BE2C (cell line): ENCODE results near the gene TJP2.
"Not testable (repeated sequence)": the region's sequence is repeated elsewhere in the genome, so short reads cannot be mapped to it uniquely, and the experiment has no call there.

Experiments used
- DNase-seq: peaks from one replicate; pipeline ENCODE4 v3.0.0-alpha.2; 2020
- H3K27me3 ChIP-seq: fragments of 250-450 bp; sonication (Bioruptor Pico); 2 replicates; pipeline ENCODE4 v1.5.1; 2020; ENCODE audit warnings: mild to moderate bottlenecking
- H3K36me3 ChIP-seq: fragments of 250-450 bp; sonication (Bioruptor Pico); 2 replicates; pipeline ENCODE4 v1.5.1; 2020; ENCODE audit warnings: mild to moderate bottlenecking
- H3K4me1 ChIP-seq: fragments of 250-450 bp; sonication (Bioruptor Pico); 2 replicates; pipeline ENCODE4 v1.5.1; 2020
- H3K4me3 ChIP-seq: 2 replicates; pipeline ENCODE4 v1.5.1; 2011; ENCODE audit warnings: low read depth, low read length
- H3K9me3 ChIP-seq: fragments of 250-450 bp; sonication (Bioruptor Pico); 2 replicates; pipeline ENCODE4 v1.5.1; 2020
- TF ChIP-seq, protein P1 (sequence below): IDR thresholded peaks from 2 replicates; pipeline ENCODE4 v1.5.1; 2012; ENCODE audit warnings: mild to moderate bottlenecking, low read depth, low read length

The TJP2 gene

DNA sequence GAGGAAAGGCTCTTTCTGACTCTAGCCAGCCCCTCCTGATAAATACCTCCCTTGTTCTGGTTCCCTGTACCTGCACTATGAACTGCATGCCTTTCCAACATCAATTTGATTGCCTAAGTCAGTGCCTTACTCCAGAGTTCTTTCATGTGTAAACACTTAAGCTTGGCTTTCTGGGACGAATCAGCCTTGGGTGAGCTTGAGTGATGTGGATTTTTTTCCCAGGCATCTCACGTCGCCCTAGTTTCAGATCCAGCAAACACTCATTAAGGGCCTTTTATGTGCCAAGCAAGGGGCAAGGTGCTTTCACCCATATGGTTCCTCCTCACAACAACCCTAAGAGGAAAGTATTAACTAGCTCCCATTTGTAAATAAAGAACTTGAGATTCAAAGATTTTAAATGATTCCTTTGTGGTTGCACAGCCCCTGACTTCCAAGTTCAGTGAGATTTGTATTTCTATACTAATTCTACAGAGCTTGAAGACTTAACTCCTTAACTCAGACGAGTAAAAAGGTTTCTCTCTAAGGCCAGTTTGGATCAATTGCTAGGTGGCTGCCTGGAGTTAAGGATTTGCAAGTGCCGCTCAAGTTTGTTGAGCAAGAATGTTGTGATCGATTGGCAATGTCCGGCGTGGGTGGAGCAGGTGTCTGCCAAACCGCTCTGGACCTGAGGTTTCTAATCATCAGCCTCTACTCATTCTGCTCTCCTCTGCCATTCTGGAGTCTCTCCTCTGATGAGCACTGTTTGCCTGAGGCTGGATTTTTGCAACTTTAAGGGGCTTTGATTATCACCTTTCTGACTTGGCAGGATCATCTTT is 20.2 kb upstream of the TJP2 start:
- Histone ChIP-seq H3K27me3 (no peaks in the 10 kb centered on the region), H3K9me3 (no peaks in the 10 kb centered on the region), H3K4me3 (no peak overlapping the region), H3K36me3 (peaks cover 3% of the 10 kb centered on the region; the same call in 1 of the 2 replicates), H3K4me1 (no peaks in the 10 kb centered on the region)
- DNase-seq, result no peak
- TF ChIP-seq, protein P1, sequence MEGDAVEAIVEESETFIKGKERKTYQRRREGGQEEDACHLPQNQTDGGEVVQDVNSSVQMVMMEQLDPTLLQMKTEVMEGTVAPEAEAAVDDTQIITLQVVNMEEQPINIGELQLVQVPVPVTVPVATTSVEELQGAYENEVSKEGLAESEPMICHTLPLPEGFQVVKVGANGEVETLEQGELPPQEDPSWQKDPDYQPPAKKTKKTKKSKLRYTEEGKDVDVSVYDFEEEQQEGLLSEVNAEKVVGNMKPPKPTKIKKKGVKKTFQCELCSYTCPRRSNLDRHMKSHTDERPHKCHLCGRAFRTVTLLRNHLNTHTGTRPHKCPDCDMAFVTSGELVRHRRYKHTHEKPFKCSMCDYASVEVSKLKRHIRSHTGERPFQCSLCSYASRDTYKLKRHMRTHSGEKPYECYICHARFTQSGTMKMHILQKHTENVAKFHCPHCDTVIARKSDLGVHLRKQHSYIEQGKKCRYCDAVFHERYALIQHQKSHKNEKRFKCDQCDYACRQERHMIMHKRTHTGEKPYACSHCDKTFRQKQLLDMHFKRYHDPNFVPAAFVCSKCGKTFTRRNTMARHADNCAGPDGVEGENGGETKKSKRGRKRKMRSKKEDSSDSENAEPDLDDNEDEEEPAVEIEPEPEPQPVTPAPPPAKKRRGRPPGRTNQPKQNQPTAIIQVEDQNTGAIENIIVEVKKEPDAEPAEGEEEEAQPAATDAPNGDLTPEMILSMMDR, result no peak

DNA sequence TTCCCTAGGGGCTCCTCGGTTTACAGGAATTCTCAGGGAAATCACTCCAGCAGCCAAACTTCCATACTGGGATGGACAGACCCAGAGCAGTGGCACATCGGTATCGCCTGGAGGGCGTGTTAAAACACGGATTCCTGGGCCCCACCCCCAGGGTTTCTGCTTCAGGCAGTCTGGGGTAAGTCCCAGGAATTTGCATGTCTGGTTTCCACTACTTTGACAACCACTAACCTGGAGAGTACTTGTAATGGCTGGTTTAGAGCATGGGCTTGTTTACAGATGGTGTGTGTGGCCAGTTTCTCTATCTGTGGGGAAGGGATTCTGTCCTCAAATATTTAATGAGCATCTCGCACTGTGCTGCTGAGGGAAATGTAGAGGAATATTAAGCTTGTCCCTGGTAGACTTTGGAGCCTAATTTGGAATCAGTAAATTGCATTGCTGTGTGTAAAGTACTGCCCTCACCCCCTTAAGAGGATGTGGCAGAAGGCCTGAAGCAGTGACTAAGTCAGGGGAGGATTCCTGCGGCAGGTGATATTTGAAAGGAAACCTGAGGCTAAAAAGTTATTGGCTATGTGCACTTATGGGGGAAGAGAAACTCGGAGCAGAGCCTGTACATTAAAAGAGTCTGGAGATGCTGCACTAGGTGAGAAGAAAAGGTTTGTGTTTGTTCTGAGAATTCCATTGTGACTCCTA is 18.6 kb upstream of the TJP2 start:
- TF ChIP-seq, protein P1, result no peak
- peaks cover 3% of the 10 kb centered on the region; the same call in 1 of the 2 replicates for H3K36me3 ChIP-seq
- no peaks in the 10 kb centered on the region for H3K4me1 ChIP-seq
- DNase-seq, result no peak
- H3K4me3 ChIP-seq, result no peak overlapping the region
- H3K9me3 ChIP-seq, result no peaks in the 10 kb centered on the region
- no peaks in the 10 kb centered on the region for H3K27me3 ChIP-seq

DNA sequence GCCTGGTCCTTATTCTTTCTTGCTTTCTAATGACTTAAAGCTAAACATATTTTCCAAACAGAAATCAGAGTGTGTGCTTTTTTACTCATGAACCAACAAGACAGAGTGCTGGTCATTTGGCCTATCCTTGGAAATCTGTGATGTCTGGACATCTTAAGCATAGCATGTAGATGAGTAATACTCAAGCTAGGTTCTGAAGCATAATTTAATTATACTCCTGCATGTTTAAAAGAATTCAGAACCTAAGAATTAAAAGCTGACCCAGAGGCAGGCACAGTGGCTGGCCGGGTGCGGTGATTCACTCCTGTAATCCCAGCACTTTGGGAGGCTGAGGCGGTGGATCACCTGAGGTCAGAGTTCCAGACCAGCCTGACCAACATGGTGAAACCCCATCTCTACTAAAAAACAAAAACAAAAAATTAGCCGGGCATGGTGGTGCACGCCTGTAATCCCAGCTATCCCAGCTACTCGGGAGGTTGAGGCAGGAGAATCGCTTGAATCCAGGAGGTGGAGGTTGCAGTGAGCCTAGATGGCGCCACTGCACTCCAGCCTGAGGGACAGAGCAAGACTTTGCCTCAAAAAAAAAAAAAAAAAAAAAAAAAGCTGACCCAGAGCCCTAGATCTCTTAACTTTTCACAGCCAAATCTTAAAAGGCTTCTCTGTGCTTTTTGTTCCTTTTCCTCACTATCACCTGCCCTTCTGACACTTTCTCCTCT is 16.2 kb upstream of the TJP2 start:
- Histone ChIP-seq H3K9me3 (no peaks in the 10 kb centered on the region), H3K36me3 (no peaks in the 10 kb centered on the region), H3K27me3 (no peaks in the 10 kb centered on the region), H3K4me1 (no peaks in the 10 kb centered on the region), H3K4me3 (no peak overlapping the region)
- TF ChIP-seq, protein P1, result peak; percentile 43
- peak; percentile 30 for DNase-seq

DNA sequence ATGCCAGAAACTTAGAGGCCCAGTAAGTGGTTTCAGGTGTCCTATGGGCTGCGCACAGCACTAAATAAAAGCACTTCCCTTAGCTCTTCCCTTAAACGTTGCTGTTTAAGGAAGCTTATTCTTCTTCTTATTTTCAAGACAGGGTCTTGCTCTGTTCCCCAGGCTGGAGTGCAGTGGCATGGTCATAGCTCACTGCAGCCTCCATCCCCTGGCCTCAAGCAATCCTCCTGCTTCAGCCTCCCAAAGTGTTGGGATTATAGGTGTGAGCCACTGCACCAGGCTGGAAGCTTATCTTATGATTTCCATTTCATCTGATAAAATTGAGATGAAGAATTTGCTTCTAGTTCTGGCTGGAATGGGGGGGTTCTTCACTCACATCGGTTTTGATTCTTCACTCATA is 15.6 kb upstream of the TJP2 start:
- Histone ChIP-seq H3K9me3 (no peaks in the 10 kb centered on the region), H3K4me3 (no peak overlapping the region), H3K27me3 (no peaks in the 10 kb centered on the region), H3K36me3 (no peaks in the 10 kb centered on the region), H3K4me1 (no peaks in the 10 kb centered on the region)
- TF ChIP-seq, protein P1, result no peak
- no peak for DNase-seq

DNA sequence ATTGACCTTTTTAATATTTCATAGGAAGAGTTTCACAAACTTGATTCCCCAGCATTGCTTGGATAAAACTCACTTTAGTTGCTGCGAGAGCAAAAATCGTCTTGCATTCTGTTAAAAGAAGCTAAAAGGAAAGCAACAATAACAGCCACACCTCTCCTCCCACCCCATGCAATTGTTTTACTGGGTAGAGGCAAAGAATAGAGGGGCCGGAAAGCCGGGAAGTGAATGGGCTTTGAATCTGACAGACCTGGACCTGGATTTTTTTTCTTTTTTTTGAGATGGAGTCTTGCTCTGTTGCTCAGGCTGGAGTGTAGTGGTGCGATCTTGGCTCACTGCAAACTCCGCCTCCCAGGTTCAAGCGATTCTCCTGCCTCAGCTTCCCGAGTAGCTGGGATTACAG is 9.5 kb upstream of the TJP2 start:
- H3K27me3 ChIP-seq, H3K4me1 ChIP-seq, H3K36me3 ChIP-seq, DNase-seq, H3K9me3 ChIP-seq, H3K4me3 ChIP-seq: not testable (repeated sequence)

DNA sequence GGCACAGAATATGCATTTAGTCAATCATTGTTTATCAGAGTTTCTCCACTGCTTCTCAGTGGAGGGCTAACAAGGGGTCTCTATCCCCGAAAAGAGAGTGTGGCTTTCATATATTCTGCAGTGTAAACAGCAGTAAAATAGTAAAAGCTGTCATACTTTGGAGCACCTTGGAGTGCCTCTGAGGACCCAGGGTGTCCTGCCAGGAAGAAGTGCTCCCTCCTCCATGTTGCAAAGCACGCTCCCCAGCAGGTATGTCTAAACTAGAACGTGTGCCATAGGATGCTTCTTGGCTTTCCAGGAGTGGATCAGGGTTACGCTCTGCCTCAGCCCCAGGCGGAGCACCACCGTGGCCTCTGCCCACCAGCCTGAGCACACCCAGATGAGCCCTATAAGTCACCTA is 8.5 kb upstream of the TJP2 start:
- no peak for DNase-seq
- Histone ChIP-seq H3K27me3 (no peaks in the 10 kb centered on the region), H3K36me3 (no peaks in the 10 kb centered on the region), H3K4me3 (no peak overlapping the region), H3K9me3 (no peaks in the 10 kb centered on the region), H3K4me1 (no peaks in the 10 kb centered on the region; the same call in 1 of the 2 replicates)
- TF ChIP-seq, protein P1, result no peak
